Measurements from ENCODE around the gene FSCN2.

Gene FSCN2

DNA sequence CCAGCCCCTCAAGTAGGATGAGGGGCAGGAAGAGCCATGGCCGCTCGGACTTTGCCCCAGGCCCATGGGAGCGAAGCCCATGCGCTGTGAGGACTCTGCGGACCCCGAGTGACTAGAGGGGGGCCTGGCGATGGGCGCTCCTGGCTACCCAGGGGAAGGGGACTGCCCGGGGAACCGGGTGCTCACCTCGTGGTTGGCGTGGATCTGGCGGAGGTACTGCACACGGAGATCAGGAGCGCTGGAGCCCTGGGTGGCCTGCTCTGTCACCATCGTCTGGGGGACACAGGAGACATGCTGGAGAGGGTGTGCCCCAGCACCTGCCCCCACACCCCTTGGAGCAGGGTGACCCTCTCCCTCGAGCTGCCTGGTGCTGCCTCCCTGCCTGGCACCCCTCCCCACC, 12.9 kb downstream of the FSCN2 start:
- no peak for DNase-seq (ENCODE audit: low read depth, low spot score)

DNA sequence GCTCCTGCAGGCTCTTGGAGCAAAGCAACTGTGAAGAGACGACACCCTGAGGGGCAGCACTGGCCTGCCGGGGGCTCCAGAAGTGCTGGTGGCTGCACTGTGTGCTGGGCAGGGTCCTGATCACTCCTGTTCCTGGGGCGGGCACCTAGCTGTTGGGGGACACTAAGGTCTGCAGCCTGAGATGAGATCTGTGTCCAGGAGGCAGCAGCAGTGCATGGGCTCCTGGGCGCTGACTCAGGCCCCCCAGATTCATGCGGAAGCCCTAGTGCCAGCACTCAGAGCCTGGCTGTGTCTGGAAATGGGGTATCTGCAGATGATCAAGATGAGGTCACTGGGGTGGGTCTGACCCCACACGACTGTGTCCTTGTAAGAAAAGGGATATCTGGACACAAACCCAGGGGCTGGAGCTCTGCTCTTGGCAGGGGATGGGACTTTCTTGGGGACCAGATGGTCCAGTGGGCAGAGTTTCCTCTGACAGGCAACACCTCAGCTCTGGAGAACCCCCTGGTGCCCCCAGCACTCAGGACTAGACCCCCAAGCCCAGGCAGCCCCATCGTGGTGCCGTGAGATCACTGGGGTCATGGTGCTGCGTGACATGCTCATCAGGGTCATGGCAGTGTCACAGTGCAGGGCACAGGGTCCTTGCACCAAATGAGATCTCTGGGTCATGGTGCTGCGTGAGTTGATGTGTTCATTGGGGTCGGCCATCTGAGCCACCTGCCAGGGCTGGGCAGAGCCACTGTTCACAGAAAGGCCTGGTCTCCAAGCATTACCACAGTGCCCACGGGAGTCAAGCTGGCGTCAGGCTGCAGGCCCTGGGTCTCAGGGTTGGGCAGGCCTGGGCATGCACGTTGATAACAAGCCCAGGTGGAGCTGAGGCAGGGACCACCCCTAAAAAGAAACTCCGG, 14.5 kb downstream of the FSCN2 start:
- DNase-seq (ENCODE audit: low read depth, low spot score), result no peak

DNA sequence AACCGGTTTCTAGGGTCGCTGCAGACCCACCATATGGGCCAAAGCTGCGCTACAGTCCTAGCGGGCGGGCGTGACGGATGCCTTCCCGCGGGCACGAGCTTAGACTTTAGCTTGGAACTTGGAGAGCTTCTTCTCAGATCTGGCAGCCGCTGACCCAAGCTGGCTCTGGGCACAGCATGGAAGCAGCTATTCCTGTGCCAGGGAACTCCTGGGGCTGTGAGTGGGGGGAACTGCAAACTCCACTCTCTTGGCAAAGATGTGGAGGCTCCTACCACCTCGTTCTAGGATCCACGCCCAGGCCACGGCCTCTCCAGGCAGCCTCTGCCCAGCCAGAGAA, 15.1 kb downstream of the FSCN2 start:
- DNase-seq (ENCODE audit: low read depth, low spot score), result no peak

DNA sequence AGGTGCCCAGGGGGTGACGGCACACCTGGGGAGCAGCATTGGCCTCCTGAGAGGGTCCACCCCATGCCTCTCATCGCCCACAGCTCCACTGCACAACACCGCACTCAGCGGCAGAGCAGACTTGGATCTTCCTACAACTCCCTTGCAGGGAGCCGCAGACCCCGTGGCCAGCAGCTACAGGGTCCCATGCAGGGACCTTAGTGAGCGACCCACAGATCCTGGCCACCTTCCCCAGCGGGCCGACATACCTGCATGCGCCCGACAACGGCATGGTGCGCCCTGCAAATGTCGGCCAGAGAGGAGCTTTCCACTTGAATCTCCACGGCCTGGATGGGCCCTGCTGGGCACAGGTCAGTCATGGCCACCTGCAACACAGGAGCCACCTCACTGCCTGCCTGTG, 15.6 kb downstream of the FSCN2 start:
- DNase-seq (ENCODE audit: low read depth, low spot score), result no peak

DNA sequence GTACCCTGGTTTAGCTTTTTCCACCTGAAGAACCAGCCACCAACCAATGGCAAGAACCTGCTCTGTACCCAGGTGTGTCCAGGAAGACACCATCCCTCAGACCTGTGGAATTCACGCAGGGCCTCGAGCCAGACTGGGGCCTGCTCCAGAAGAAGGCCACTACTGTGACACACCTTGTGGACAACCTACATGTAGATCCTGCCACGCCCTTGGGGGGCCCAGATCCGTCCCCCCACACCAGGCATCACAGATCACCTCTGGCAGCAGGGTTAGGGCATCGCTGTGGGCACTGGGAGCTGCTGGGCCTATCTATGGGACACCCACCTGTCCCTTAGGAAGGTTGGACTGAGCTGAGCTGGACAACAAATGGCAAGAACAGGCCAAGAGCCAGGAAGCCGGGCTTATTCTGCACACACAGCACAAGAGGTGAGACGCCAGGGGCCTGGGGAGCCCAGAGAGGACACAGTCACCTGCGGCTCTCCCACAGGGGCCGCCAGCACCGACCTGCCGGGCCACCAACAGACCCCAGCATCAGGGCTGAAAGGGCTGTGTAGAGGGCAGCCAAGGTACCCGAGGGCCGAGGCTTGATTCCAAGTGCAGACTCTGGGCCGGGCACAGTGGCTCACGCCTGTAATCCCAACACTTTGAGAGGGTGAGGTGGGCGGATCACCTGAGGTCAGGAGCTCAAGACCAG, 16.3 kb downstream of the FSCN2 start:
- DNase-seq (ENCODE audit: low read depth, low spot score), result no peak

DNA sequence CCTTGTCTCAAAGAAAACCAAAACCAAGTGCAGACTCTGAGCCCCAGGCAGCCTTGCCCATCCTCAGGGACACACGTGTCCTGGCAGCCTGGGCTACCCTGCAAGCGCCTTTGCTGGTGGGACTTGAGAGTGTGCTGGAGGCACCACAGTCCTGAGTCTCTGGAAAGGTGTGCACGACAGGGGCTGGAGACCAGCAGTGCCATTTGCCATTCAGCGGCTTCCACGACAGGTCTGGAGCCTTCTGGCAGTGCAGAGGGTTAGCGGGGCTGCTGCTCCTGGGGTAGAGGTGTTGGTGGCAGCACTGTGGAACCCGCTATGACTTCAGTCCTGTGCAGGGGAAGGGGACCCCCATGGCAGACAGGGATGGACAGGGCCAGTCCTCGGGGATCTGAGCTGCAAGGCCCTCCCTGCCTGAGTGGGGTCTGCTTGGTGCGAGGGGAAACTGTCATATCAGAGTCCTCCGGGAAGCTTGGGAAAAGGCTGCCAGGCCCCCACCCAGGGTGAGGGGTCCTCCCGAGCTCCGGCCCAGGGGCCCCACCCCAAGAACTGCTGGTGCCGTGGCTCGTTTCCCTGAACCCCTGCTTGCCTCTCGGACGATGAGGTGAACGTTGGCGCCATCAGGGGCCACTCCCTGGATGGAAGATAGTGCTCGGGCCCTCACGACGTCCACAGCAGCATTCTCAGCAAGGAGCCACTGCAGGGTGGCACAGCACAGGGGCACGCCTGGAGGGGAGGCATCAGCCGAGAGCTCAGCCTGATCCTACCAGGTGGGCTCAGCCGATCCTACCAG, 17.2 kb downstream of the FSCN2 start:
- DNase-seq (ENCODE audit: low read depth, low spot score), result no peak

DNA sequence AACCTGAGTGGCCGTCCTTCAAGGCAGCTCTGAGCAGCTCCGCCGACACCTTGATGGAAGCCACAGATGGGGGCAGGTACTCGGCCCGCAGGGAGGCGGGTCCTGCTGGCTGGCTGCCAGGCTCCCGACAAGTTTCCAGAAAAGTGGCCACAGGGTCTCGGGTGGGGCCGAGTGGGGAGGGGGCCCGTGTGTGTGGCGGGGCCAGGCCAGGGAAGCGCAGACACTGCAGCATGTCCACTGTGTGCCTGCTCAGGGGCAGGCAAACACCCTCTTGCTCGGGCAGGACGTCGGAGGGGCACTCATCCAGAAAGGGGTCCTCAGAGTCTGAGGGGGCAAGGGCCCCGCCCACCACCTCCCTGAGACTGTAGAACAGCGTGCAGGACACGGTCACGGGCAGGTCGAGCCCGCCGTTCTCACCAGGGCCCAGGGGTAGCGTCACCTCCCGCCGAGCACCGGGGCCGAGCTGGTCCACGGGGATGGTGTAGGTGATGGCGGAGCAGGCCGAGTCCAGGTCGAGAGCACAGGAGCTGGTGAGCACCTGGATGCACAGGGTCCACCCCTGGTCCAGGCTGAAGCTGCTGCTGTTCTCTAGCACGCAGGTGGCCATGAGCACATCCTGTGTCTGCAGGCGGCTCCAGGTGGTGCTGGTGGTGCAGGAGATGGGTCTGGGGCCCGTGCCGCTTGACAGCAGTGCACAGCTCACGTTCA, 18.9 kb downstream of the FSCN2 start:
- DNase-seq (ENCODE audit: low read depth, low spot score), result no peak

DNA sequence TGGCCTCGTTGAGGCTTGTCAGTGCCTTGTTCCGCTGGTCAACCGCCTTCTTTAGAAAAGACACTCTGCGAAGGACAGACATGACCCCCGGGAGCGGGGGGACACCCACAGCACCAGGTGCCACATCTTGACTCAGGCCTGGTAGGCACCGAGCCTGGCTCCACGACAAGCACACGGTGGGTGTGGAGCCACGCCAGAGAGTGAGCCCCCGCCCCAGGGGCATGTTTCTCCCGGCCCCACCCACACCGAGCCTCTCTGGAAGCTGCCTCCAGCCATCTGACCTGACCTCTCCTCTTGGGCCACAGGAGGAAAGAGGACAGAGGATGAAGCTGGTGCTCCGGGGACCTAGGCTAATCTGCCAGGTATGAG, 19.4 kb downstream of the FSCN2 start:
- DNase-seq (ENCODE audit: low read depth, low spot score), result no peak

DNA sequence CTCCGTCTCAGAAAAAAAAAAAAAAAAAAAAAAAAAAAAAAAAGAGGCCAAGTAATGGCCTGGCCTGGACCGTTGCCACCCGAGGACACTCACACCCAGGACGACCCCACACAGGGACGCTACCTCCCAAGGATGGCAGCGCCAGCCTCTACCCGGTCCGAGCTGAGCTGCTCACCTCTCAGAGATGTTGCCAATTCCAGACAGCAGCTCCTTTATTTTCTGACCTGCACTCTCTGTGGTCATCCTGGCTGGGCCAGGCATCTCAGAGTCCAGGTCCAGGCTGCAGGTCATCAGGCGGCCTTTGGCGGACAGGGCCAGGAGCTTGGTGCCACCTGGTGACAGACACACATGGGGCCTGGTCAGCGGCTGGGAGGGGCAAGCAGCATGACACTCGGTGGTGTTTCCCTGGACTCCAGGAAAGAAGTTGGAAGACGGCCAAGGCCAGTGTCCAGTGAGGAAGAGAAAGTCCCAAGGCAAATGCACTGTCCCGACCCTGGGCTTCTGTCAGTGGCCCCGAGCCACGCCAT, 20.9 kb downstream of the FSCN2 start:
- no peak for DNase-seq (ENCODE audit: low read depth, low spot score)

DNA sequence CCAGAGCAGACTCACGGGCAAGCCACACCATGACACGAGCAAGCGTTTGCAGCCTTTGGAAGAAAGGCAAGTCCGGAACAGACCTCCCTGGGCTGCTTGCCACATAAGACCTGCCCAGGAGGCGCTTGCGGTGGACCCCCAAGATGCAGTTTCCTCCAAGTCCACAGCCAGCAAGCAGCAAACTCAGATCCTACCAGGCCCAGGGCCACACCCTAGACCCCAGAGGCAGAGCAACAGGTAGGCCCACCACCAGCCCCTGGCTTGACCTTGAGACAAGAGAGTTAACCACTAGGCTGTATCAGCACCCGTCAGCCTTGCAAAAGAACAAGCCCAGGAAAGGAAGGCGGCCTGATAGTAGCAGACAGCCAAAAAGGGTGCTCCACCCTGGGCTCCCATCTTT, 21.6 kb downstream of the FSCN2 start:
- DNase-seq (ENCODE audit: low read depth, low spot score), result no peak

DNA sequence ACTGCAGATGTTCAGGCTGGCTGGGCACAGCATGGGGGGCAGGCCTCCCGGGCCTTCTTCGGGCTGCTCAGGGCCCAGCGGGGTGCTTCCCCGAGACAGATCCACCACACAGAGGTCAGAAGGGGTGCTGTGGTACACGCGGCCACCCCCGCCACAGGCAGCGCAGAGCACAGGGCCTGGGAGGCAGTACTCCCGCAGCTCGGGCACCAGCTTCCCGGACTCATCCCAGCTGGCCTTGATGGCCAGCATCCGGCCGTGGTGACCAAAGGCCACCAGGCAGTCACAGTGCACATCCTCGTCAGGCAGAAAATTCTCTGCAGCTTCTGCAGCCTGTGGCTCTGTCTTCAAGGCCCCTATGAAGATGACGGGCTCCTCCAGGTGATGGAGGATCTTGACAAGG, 22.1 kb downstream of the FSCN2 start:
- DNase-seq (ENCODE audit: low read depth, low spot score), result no peak

DNA sequence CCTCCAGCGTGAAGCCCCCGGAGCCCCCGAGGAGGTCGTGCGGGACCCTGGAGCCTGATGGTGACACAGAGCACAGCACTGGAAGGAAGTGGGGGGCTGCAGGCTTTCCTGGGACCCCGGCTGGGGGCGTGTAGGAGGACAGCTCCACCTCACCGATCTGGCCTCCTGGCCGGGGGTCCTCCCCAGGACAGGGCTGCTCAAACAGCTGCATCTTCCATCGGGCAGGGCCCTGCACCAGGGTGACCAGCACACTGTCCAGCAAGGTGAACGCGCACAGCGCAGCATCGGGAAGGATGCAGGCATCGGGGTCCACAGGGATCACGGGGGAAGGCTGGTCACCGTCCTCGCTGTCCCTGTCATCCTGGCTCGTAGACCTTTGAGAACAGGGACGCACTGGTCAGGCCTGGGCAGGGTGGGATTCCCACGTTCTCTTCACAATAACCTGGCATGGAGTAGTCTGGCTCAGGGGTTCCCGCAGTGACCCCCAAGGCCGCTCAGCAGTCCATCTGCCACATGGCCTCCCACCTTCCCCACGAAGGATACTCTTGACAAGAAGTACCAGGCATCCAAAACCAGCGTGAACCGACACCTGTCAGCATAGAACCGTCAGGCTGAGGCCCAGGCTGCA, 22.8 kb downstream of the FSCN2 start:
- DNase-seq (ENCODE audit: low read depth, low spot score), result no peak

DNA sequence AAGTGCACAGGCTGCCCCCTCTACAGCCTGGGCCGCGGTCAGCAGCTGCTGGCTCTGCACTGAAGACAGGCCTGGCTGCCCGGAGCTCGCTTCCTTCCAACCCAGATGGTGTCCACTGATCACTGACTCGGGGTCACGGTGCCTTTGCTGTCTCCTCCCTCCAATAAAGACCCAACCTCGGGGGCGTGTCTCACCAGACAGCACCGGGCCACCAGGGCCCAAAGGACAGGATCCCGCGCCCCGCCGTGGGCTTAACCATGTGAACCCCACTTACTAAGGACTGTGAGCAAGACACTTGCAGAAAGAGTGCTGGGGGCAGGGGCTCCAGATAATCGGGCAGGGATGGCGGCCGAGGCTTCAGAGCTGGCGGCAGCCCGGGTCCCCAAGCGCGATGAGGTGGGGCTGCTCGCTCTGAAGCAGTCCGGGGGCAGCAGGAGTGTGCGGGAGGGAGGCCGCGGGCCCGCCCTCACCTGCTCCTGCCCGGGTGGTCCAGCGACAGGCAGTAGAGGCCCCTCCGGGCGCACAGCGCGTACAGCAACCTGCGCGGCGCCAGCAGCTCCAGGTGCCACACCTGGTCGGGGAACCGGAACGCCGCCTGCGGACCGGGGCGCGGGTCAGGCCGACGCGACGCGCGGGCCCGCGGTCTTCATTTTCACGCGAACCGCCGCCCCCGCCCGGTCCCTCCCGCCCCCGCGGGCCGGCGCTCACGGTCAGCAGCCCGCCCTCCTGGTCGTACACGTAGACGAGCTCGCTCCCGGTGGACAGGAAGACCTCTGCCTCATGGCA, 23.5 kb downstream of the FSCN2 start:
- no peak for DNase-seq (ENCODE audit: low read depth, low spot score)

DNA sequence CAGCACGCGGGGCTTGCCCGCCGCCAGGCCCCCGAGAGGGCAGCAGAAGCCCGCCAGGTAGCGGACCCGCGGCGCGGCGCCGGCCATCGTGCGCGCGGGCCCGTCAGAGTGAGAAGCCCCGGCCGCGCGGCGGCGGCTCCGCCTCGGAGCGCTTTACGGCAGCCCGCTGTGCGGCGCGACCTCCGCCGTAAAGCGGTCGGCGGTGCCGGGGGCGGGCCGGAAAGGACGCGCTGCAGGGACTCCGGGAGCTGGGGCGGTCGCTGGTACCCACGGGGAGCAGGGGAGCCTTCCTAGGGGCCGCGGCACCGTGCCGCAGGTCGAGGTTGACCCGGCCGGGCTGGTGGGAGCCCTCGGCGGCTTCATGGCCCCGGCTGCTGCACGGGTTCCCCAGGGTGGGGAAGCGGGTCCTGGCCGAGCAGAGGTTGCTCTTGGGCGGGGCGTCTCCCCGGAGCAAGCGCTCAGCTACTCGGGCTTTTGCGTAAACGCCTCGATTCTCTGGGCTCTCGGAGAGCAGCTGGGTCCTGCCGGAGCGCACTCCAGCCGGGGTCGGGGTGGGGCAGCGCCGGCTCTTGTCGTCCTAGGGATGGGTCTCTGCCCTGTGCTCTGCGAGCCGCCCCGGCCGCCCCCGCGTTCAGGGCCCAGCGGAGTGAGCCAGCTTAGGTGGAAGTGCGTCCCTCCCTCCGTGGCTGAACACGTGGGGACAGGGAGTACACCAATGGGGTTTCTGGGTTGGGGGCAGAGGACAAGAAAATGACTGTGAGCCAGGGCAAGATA, 24.3 kb downstream of the FSCN2 start, which contains the start of gene FAAP100:
Gene FAAP100, minus strand, starts transcription at position 110 of the 774 bp plus-strand sequence. Its CDS starts 23 bp downstream, at position 87.
- DNase-seq (ENCODE audit: low read depth, low spot score), result no peak

DNA sequence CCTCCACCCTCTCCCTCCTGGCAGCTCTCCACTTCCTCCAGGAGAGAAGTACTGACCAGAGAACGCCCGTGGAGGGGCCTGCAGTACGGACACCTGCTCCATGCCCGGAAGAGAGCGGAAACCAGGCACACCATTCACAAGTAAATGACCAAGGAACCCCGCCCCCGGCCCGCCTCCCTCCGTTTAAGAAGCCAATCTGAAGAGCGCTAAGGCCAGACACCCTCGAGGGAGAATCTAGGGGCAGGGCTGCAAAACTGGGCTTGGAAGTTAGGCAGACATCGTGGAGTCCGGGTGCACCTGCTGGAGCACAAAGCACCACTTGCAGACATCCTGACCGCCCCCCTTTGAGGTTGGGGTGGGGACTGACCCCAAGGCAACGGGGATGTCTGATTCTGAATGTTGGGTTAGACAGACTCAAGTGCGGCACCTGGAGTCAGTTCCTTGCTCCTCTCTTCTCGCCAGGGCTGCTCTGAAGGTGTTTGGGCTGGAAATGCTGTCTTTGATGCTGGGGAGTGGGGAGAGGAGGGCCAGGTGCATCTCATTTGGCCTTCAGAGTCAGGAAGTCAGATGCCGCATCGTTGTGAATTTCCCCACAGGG, 24.9 kb downstream of the FSCN2 start:
- DNase-seq (ENCODE audit: low read depth, low spot score), result peak; percentile 78

DNA sequence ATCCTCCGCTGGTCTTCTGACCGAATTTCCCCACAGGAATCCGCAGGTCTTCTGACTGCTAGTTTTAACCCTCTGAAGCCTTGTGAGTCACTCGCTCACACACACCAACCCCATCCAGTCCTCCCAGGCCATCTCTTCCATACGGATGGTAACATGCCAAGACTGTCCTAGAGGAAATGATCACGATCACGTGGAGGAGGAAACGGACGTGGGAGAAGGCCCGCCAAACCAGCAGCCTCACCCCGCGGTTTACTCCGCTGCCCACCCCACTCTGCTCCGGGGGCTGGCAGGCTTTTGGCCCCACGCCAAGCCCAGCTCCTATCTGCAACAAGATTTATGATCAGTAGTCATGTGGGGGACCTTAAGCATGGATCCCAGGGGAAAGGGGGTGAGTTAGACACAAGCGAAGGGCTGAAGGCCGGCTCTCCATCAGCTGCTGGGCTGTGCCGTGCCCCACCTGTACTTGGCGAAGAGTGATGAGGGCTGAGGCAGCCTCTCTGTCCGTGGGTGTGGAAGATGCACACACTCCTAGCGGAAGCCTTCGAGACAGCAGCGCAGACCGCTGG, 25.5 kb downstream of the FSCN2 start:
- DNase-seq (ENCODE audit: low read depth, low spot score), result no peak

DNA sequence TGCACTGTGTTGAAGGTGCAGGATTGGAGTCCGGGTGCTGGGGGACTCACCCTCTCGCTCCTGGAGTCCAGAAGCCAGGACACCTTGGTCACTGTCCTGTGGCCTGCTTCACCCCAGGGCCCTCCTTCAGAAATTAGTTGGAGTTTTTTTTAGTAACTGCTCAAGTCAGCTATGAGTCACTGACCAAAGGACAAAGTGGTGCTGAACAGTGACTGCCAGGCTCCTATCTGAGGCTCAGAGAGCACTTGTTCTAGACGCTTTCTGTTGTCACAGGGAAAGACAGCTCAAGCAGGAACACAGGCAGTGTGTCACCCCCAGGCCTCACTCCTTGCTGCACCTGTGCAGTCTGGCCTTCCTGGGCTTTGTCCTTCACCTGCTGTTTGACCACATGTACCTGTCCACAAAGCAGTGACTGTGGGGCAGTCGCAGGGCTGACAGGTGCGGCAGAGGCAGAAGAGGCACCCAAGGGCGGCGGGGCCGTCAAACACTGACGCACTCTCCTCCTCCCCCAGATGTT, 28.1 kb downstream of the FSCN2 start:
- DNase-seq (ENCODE audit: low read depth, low spot score), result no peak

DNA sequence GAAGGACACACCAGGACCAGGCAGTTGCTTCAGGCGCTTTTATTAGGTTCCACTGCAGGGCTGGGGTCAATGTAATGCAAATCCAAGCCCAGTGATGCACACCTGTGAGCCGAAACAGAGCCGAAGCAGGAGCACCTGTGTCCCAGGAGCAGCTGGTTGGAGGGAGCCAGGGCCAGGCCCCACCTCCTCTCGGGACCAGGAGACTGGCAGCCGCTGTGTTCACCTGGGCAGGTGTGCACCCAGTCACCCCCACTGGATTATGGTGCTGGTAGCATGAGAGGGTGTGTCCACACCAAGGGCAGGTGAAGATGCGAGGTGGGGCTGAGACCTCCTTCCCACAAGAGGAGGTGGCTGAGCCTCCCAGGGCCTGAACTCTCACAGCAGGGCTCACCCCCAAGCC, 28.7 kb downstream of the FSCN2 start:
- DNase-seq (ENCODE audit: low read depth, low spot score), result no peak
